ENCODE data around the gene SRSF10. TPM values are rescaled to one million over a fixed set of nuclear protein-coding genes. Genes with fewer than 3 reads are reported as not detected.

Gene SRSF10
- total RNA-seq, 1 experiment from 2014 or later, result 142 TPM

- CTCF ChIA-PET, result no interaction called here
- RAD21 ChIA-PET (ENCODE audit: low non-redundant PET in 1 of 2, low total read pairs in 2 of 2, uncharacterized antibody in 2 of 2, unreplicated experiment in 2 of 2), result interaction anchor here in 1 of 2 experiments (0.6 kb wide), 1 partner anchor 159 kb away, joined by 3 read pairs; no protein-coding TSS in a partner anchor
- Histone ChIP-seq H4K20me1 (ENCODE audit: insufficient read depth) (no peaks in the 10 kb centered on the region), H3K4me2 (ENCODE audit: low read length) (no peak overlapping the region), H3K9me3 (ENCODE audit: control insufficient read depth in 1 of 2, insufficient read depth in 1 of 2, low read depth in 1 of 2, low read length in 2 of 2) (no peaks in the 10 kb centered on the region), H3K27me3 (ENCODE audit: insufficient read depth, low read length) (no peaks in the 10 kb centered on the region), H3K9me2 (ENCODE audit: insufficient read depth) (no peaks in the 10 kb centered on the region), H3K9ac (ENCODE audit: low read length) (no peak overlapping the region), H2AFZ (ENCODE audit: low read depth, low read length, poor library complexity, severe bottlenecking) (no peak overlapping the region), H3K79me2 (ENCODE audit: insufficient read depth, low read length) (no peaks in the 10 kb centered on the region), H3K36me3 (ENCODE audit: control insufficient read depth in 1 of 2, insufficient read depth in 2 of 2, low read length in 2 of 2) (no peaks in the 10 kb centered on the region), H3K4me1 (ENCODE audit: control insufficient read depth in 1 of 2, insufficient read depth in 2 of 2, low read length in 2 of 2) (no peaks in the 10 kb centered on the region), H3K4me3 (replicated peaks in 1 of 2; ENCODE audit: low read depth in 1 of 2, low read length in 2 of 2) (no peak overlapping the region), H3K27ac (ENCODE audit: low read depth, low read length) (no peak overlapping the region)
- POLR2A ChIA-PET, result no interaction called here
- ATAC-seq, result no peak
- no TSS peak for BruUV-seq (replicated peaks)
- no peak for TF ChIP-seq FOSL1 (IDR thresholded peaks at IDR 0.05; ENCODE audit: low read depth)
- no peak for TF ChIP-seq RAD21 (IDR thresholded peaks at IDR 0.05; ENCODE audit: low read depth)
- no peak for TF ChIP-seq EGR1 (IDR thresholded peaks at IDR 0.05; ENCODE audit: low read depth)
- no peak for TF ChIP-seq YY1 (IDR thresholded peaks at IDR 0.05; ENCODE audit: extremely low read depth, insufficient replicate concordance, low read depth, low read length)
- intact Hi-C loops (cut with micrococcal nuclease), result no loop called here
- no peak for DNase-seq (ENCODE audit: low read depth, low spot score)
Measured at GRCh38 chr1:23930861-23931490, 49.2 kb downstream of the SRSF10 start.

GRCh38 chr1:23930270-23930669 lies 49.9 kb downstream of the SRSF10 start:
- DNase-seq (ENCODE audit: low read depth, low spot score), result no peak
- no peak for ATAC-seq
- ChIA-PET CTCF (no interaction called here), POLR2A (no interaction called here), RAD21 (ENCODE audit: low non-redundant PET in 1 of 2, low total read pairs in 2 of 2, uncharacterized antibody in 2 of 2, unreplicated experiment in 2 of 2) (no interaction called here)
- Histone ChIP-seq H4K20me1 (ENCODE audit: insufficient read depth) (no peaks in the 10 kb centered on the region), H3K4me1 (ENCODE audit: control insufficient read depth in 1 of 2, insufficient read depth in 2 of 2, low read length in 2 of 2) (no peaks in the 10 kb centered on the region), H3K9me2 (ENCODE audit: insufficient read depth) (no peaks in the 10 kb centered on the region), H3K27ac (ENCODE audit: low read depth, low read length) (no peak overlapping the region), H3K4me2 (ENCODE audit: low read length) (no peak overlapping the region), H2AFZ (ENCODE audit: low read depth, low read length, poor library complexity, severe bottlenecking) (no peak overlapping the region), H3K79me2 (ENCODE audit: insufficient read depth, low read length) (no peaks in the 10 kb centered on the region), H3K9ac (ENCODE audit: low read length) (no peak overlapping the region), H3K36me3 (ENCODE audit: control insufficient read depth in 1 of 2, insufficient read depth in 2 of 2, low read length in 2 of 2) (no peaks in the 10 kb centered on the region), H3K4me3 (replicated peaks in 1 of 2; ENCODE audit: low read depth in 1 of 2, low read length in 2 of 2) (no peak overlapping the region), H3K27me3 (ENCODE audit: insufficient read depth, low read length) (no peaks in the 10 kb centered on the region), H3K9me3 (ENCODE audit: control insufficient read depth in 1 of 2, insufficient read depth in 1 of 2, low read depth in 1 of 2, low read length in 2 of 2) (no peaks in the 10 kb centered on the region)
- TF ChIP-seq SRF (IDR thresholded peaks at IDR 0.05; ENCODE audit: low read depth) (no peak), CBX3 (IDR thresholded peaks at IDR 0.05; ENCODE audit: low read depth) (no peak)
- TF ChIP-seq, protein P1, sequence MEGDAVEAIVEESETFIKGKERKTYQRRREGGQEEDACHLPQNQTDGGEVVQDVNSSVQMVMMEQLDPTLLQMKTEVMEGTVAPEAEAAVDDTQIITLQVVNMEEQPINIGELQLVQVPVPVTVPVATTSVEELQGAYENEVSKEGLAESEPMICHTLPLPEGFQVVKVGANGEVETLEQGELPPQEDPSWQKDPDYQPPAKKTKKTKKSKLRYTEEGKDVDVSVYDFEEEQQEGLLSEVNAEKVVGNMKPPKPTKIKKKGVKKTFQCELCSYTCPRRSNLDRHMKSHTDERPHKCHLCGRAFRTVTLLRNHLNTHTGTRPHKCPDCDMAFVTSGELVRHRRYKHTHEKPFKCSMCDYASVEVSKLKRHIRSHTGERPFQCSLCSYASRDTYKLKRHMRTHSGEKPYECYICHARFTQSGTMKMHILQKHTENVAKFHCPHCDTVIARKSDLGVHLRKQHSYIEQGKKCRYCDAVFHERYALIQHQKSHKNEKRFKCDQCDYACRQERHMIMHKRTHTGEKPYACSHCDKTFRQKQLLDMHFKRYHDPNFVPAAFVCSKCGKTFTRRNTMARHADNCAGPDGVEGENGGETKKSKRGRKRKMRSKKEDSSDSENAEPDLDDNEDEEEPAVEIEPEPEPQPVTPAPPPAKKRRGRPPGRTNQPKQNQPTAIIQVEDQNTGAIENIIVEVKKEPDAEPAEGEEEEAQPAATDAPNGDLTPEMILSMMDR (IDR thresholded peaks at IDR 0.05 in 2 of 3, conservative IDR thresholded peaks at IDR 0.05 in 1 of 3; ENCODE audit: borderline replicate concordance in 1 of 3, insufficient read depth in 1 of 3, low read depth in 2 of 3, low read length in 2 of 3), result no peak
- BruUV-seq (replicated peaks), result no TSS peak
- intact Hi-C loops (cut with micrococcal nuclease), result no loop called here
